SK-N-SH treated with all-trans-retinoic acid at 6 μM for 48 hours (cell line): Measurements from ENCODE around the gene GPR150.

ENCODE experiments used
- ATAC-seq: fragments of 200-7000 bp; cut with Tn5 transposase; 3 replicates; pipeline ENCODE4 v1.9.1; 2020; ENCODE audit warnings: mild to moderate bottlenecking, moderate library complexity
- ARNTL ChIP-seq: fragments of 450-650 bp; formaldehyde crosslinking; IDR thresholded peaks from 2 replicates; pipeline ENCODE4 v1.5.0; 2020; ENCODE audit warnings: low read depth, mild to moderate bottlenecking, moderate library complexity, borderline replicate concordance
- BACH2 ChIP-seq: fragments of 250-450 bp; sonication (Bioruptor Pico); IDR thresholded peaks from 2 replicates; pipeline ENCODE4 v1.9.0; 2021; ENCODE audit warnings: mild to moderate bottlenecking, borderline replicate concordance
- CREB5 ChIP-seq: fragments of 250-450 bp; sonication (Bioruptor Pico); IDR thresholded peaks from 2 replicates; pipeline ENCODE4 v1.5.1; 2020; ENCODE audit warnings: low read depth, mild to moderate bottlenecking, moderate library complexity
- CSDC2 ChIP-seq: fragments of 250-450 bp; sonication (Bioruptor Pico); IDR thresholded peaks from 2 replicates; pipeline ENCODE4 v1.5.0; 2020; ENCODE audit warnings: mild to moderate bottlenecking, moderate library complexity
- CSRNP3 ChIP-seq: fragments of 250-450 bp; sonication (Bioruptor Pico); IDR thresholded peaks from 2 replicates; pipeline ENCODE4 v1.5.1; 2021; ENCODE audit warnings: mild to moderate bottlenecking, moderate library complexity
- ESRRG ChIP-seq: fragments of 250-450 bp; sonication (Bioruptor Pico); IDR thresholded peaks from 2 replicates; pipeline ENCODE4 v1.6.1; 2021; ENCODE audit warnings: mild to moderate bottlenecking
- PATZ1 ChIP-seq: fragments of 250-450 bp; sonication (Bioruptor Pico); IDR thresholded peaks from 2 replicates; pipeline ENCODE4 v1.8.0; 2020; ENCODE audit warnings: mild to moderate bottlenecking, moderate library complexity, borderline replicate concordance
- PPARA ChIP-seq: fragments of 250-450 bp; sonication (Bioruptor Pico); IDR thresholded peaks from 2 replicates; pipeline ENCODE4 v1.5.0; 2020; ENCODE audit warnings: mild to moderate bottlenecking, borderline replicate concordance
- RARB ChIP-seq: fragments of 250-450 bp; sonication (Bioruptor Pico); IDR thresholded peaks from 2 replicates; pipeline ENCODE4 v1.8.0; 2021; ENCODE audit warnings: mild to moderate bottlenecking, moderate library complexity
- SNAI2 ChIP-seq: fragments of 250-450 bp; sonication (Bioruptor Pico); IDR thresholded peaks from 2 replicates; pipeline ENCODE4 v1.5.0; 2020; ENCODE audit warnings: mild to moderate bottlenecking, moderate library complexity
- TOX ChIP-seq: fragments of 250-450 bp; sonication (Bioruptor Pico); IDR thresholded peaks from 2 replicates; pipeline ENCODE4 v1.8.0; 2021; ENCODE audit warnings: mild to moderate bottlenecking, moderate library complexity, borderline replicate concordance
- ZFP3 ChIP-seq: fragments of 250-450 bp; sonication (Bioruptor Pico); IDR thresholded peaks from 2 replicates; pipeline ENCODE4 v1.5.0; 2020; ENCODE audit warnings: mild to moderate bottlenecking, moderate library complexity
- ZFP30 ChIP-seq: fragments of 450-650 bp; formaldehyde crosslinking; IDR thresholded peaks from 2 replicates; pipeline ENCODE4 v1.5.0; 2022; ENCODE audit warnings: mild to moderate bottlenecking, moderate library complexity
- ZNF565 ChIP-seq: fragments of 450-650 bp; formaldehyde crosslinking; conservative IDR thresholded peaks from 2 replicates; pipeline ENCODE4 v1.5.0; 2020; ENCODE audit warnings: low read depth, mild to moderate bottlenecking, moderate library complexity
- TF ChIP-seq, protein P1 (sequence below): fragments of 250-450 bp; sonication (Bioruptor Pico); IDR thresholded peaks from 2 replicates; pipeline ENCODE4 v1.8.0; 2021; ENCODE audit warnings: low read depth, mild to moderate bottlenecking, moderate library complexity, borderline replicate concordance
- TF ChIP-seq, protein P2 (sequence below): fragments of 250-450 bp; sonication (Bioruptor Pico); IDR thresholded peaks from 2 replicates; pipeline ENCODE4 v1.5.0; 2020; ENCODE audit warnings: mild to moderate bottlenecking, moderate library complexity

The GPR150 gene

GRCh38 chr5:95590880-95591279 is 29.0 kb upstream of the GPR150 start:
- ATAC-seq = no peak
- TF ChIP-seq, protein P1, sequence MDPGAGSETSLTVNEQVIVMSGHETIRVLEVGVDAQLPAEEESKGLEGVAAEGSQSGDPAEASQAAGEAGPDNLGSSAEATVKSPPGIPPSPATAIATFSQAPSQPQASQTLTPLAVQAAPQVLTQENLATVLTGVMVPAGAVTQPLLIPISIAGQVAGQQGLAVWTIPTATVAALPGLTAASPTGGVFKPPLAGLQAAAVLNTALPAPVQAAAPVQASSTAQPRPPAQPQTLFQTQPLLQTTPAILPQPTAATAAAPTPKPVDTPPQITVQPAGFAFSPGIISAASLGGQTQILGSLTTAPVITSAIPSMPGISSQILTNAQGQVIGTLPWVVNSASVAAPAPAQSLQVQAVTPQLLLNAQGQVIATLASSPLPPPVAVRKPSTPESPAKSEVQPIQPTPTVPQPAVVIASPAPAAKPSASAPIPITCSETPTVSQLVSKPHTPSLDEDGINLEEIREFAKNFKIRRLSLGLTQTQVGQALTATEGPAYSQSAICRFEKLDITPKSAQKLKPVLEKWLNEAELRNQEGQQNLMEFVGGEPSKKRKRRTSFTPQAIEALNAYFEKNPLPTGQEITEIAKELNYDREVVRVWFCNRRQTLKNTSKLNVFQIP = no peak
- TF ChIP-seq CSRNP3 (CRISPR knock-in tag) = no peak
- no peak for TF ChIP-seq BACH2
- TF ChIP-seq ARNTL (CRISPR knock-in tag) = no peak
- no peak for TF ChIP-seq ZFP30 (CRISPR knock-in tag)
- no peak for TF ChIP-seq CREB5 (CRISPR knock-in tag)
- no peak for TF ChIP-seq SNAI2
- TF ChIP-seq RARB = no peak
- no peak for TF ChIP-seq TOX (CRISPR knock-in tag)
- no peak for TF ChIP-seq PPARA
- no peak for TF ChIP-seq ZNF565
- TF ChIP-seq, protein P2, sequence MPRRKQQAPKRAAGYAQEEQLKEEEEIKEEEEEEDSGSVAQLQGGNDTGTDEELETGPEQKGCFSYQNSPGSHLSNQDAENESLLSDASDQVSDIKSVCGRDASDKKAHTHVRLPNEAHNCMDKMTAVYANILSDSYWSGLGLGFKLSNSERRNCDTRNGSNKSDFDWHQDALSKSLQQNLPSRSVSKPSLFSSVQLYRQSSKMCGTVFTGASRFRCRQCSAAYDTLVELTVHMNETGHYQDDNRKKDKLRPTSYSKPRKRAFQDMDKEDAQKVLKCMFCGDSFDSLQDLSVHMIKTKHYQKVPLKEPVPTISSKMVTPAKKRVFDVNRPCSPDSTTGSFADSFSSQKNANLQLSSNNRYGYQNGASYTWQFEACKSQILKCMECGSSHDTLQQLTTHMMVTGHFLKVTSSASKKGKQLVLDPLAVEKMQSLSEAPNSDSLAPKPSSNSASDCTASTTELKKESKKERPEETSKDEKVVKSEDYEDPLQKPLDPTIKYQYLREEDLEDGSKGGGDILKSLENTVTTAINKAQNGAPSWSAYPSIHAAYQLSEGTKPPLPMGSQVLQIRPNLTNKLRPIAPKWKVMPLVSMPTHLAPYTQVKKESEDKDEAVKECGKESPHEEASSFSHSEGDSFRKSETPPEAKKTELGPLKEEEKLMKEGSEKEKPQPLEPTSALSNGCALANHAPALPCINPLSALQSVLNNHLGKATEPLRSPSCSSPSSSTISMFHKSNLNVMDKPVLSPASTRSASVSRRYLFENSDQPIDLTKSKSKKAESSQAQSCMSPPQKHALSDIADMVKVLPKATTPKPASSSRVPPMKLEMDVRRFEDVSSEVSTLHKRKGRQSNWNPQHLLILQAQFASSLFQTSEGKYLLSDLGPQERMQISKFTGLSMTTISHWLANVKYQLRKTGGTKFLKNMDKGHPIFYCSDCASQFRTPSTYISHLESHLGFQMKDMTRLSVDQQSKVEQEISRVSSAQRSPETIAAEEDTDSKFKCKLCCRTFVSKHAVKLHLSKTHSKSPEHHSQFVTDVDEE (CRISPR knock-in tag) = no peak
- no peak for TF ChIP-seq CSDC2 (CRISPR knock-in tag)
- no peak for TF ChIP-seq PATZ1 (CRISPR knock-in tag)
- TF ChIP-seq ESRRG = no peak

DNA sequence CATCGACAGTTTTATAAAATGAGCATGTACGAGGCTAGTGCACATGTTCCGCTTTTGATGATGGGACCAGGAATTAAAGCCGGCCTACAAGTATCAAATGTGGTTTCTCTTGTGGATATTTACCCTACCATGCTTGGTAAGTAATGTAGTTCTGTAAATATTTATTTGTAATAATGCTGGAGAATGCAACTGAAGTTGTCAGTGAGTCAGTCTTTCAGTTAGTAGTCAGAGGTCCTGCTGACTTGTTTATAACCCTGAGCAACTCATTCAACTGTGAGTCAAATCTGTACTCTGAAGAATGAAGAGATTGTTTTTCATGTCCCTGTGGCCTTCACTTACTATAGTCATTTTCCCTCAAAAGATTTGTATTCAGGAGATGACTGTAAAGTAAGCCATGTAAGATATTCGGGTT is 28.4 kb upstream of the GPR150 start:
- TF ChIP-seq TOX (CRISPR knock-in tag) = no peak
- no peak for TF ChIP-seq CREB5 (CRISPR knock-in tag)
- TF ChIP-seq, protein P2 (CRISPR knock-in tag) = no peak
- no peak for TF ChIP-seq ESRRG
- no peak for TF ChIP-seq ZFP3 (CRISPR knock-in tag)
- peak; percentile 65 for ATAC-seq
